Mammary microvascular endothelial cell (primary cell): ENCODE results near the gene PANX1. TPM values are rescaled to one million over a fixed set of nuclear protein-coding genes. Genes with fewer than 3 reads are reported as not detected.

Source experiments
- total RNA-seq: library from RNA; depleted of rRNA; stranded (reverse); fragments of >200 nt; gene quantifications from 2 replicates; pipeline ENCODE4 v1.2.3, GENCODE V29; 2015

Gene PANX1, protein sequence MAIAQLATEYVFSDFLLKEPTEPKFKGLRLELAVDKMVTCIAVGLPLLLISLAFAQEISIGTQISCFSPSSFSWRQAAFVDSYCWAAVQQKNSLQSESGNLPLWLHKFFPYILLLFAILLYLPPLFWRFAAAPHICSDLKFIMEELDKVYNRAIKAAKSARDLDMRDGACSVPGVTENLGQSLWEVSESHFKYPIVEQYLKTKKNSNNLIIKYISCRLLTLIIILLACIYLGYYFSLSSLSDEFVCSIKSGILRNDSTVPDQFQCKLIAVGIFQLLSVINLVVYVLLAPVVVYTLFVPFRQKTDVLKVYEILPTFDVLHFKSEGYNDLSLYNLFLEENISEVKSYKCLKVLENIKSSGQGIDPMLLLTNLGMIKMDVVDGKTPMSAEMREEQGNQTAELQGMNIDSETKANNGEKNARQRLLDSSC
- total RNA-seq, result 25.2 and 26.1 TPM in 2 replicates

DNA sequence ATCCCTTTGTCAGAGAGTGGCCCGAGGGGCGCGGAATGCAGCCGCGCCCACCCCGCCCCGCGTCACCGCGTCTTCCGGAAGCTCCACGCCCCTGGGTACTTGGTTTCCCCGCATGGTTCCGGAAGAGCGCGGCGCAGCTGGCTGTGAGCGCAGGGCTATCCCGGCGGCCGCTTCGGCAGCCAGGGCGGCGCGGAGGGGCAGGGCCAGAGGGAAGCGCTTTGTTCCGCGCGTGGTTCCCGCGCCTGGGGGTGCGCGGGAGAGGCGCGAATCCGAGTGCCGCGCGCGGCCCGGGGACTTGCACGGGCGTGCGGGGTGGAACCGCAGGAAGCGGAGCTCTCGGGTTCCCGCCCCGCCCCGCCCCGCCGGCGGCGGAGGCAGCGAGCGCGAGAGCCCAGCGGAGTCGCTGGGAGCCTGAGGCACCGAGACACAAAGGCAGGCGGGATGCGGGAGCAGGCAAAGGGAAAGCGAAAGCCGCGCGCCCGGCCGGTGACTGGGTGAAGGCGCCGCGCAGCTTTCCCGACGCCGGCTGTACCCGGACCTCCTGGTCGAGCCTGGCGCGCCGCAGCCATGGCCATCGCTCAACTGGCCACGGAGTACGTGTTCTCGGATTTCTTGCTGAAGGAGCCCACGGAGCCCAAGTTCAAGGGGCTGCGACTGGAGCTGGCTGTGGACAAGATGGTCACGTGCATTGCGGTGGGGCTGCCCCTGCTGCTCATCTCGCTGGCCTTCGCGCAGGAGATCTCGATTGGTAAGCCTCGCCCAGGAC is at the start of gene PANX1:
PANX1 (plus strand) TSS at position 96 of the 766 bp plus-strand sequence; CDS start at position 568, 472 bp downstream.

Other genes with a start within 250 kb of the PANX1 start
- not detected in 2 replicates for gene HEPHL1, start 107.5 kb upstream of the PANX1 start, total RNA-seq
- gene IZUMO1R, start 175.7 kb downstream of the PANX1 start, total RNA-seq, result not detected in 2 replicates